HK-2 (cell line): ENCODE measurements around the gene NPAS2.

ENCODE experiments used
- DNase-seq: peaks from one replicate; pipeline ENCODE4 v3.0.0-alpha.2; 2018; ENCODE audit not compliant: unreplicated experiment

Gene NPAS2, protein sequence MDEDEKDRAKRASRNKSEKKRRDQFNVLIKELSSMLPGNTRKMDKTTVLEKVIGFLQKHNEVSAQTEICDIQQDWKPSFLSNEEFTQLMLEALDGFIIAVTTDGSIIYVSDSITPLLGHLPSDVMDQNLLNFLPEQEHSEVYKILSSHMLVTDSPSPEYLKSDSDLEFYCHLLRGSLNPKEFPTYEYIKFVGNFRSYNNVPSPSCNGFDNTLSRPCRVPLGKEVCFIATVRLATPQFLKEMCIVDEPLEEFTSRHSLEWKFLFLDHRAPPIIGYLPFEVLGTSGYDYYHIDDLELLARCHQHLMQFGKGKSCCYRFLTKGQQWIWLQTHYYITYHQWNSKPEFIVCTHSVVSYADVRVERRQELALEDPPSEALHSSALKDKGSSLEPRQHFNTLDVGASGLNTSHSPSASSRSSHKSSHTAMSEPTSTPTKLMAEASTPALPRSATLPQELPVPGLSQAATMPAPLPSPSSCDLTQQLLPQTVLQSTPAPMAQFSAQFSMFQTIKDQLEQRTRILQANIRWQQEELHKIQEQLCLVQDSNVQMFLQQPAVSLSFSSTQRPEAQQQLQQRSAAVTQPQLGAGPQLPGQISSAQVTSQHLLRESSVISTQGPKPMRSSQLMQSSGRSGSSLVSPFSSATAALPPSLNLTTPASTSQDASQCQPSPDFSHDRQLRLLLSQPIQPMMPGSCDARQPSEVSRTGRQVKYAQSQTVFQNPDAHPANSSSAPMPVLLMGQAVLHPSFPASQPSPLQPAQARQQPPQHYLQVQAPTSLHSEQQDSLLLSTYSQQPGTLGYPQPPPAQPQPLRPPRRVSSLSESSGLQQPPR

DNA sequence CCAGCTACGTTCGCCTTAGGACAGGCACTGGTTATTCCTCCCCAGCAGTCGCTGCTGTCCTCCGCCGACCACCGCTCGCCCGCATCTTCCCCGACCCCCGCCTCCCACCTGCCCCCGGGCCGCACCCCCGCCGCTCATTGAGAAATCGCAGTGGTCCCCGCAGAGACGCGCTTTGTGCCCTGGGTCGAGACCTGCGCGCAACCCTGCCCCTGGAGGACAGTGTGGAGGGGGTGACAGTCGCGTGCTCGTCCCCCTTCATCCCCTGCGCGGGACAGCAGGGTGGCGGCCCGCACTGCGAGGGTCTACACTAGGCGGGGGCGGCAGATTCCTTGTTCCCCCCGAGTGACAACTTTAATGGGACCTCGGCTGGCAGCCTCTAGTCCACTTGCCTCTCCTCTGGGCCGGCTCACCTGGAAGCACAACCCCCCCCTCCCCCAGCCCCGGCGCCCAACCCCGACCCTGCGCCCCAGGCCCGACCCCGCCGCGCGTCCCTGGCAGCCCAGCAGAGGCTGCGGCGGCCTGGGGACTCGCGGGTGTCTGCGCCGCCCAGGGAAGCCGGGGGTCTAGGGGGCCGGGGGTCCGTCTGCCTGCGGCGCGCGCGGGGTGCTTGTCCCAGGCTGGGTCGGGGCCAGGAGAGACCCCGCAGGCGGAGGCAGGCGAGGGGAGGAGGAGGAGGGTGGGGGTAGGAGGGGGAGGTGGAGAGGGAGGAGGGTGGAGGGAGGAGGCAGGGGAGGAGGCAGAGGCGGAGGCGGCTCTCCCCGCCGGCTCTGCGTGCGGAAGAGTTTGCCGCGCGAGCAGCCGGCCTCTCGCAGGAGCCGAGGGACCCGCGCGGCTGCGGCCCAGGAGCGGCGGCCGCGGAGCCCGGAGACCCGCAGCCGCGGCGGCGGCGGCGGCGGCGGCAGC lies at the start of gene NPAS2:
NPAS2 (plus strand) TSS at position 770 of the 903 bp plus-strand sequence. CDS start 84,616 bp downstream, outside the sequence.
- peak; percentile 17 for DNase-seq

DNA sequence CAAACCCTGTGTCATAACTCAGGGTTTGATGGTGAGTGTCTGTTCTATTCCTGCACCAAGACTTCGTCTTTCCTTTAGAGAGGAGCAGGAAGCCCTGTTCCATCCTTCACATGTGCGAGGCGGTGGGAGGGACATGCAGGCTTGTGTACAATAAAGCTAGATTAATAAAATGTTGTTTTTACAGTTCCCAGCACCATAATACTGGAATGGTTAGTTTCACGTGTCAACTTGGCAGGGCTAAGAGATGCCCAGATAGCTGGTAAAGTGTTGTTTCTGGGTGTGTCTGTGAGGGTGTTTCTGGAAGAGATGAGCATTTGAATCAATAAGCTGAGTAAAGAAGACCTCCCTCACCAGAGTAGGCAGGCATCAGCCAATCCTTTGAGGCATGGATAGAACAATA lies 48.8 kb upstream of the NPAS2 start:
- DNase-seq, result no peak

DNA sequence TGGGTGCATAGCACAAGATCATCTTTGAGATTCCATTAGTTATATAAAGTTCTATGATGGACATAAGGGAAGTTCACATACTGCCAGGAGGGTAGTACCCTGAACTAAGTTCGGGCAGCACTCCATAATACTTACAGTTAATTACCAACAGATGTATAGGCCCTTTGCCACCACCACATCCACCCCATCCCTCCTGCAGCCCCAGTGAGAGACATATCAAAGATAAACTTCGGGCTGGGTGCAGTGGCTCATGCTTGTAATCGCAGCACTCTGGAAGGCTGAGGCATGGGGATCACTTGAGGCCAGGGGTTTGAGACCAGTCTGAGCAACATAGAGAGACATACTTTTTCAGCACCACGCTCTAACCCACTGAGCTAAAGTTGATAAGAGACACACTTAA lies 46.4 kb upstream of the NPAS2 start:
- DNase-seq, result no peak

DNA sequence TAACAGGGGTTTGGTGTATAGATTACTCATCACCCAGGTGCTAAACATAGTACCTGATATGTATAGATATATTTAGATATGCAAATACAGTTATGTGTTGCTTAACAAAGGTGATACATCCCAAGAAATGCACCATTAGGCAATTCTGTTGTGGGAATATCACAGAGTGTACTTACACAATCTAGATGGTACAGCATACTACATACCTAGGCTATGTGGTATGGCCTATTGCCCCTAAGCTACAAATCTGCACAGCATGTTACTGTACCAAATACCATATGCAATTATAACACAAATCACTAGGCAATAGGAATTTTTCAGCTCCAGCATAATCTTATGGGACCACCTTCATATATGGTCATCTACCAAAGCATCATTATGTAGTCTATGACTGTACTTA lies 43.5 kb upstream of the NPAS2 start:
- no peak for DNase-seq

DNA sequence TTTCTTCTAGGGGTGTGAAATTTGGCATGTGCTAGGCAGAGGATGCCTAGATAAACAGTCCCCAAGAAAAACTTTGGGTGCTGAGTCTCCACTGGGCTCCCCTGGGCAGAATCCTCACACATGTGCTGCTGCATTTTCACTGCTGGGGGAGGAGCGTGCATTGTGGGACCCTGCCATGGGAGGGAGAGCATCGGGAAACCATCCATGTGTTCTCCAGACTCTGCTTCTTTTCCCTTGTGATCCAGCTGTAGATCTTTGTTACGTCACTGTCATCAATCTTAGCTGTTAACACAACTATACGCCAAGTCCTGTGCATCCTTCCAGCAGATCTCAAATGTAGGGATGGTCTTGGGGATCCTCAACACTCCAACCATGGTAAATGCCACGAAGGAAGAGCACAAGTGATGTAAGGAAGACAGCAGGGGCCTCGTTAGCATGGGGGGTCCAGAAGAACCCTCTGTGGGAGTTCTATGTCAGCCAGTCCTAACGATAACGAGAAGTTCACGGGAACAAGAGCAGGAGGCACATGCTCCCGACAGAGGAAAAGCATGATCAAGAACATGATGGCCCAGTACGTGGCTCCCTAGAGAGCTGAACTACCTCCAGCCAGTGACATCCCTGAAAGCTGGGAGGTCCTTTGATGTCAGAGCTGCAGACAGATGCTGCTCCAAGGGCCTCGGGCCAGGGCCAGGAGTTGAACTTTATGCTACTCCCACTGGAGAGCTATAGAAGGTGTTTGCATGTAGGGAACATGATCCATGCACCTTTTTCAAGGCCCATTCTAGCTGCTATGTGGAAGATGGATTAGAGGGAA lies 41.1 kb upstream of the NPAS2 start:
- no peak for DNase-seq

DNA sequence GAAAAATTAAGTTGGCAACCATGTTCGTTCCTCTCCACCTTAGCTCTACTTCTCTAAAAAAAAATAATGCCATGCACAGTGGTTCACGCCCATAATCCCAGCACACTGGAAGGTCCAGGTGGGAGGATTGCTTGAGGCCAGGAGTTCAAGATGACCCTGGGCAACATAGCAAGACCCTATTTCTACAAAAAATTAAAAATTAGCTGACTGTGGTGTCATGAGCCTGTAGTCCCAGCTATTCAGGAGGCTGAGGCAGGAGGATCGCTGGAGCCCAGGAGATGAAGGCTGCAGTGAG lies 40.1 kb upstream of the NPAS2 start:
- no peak for DNase-seq

DNA sequence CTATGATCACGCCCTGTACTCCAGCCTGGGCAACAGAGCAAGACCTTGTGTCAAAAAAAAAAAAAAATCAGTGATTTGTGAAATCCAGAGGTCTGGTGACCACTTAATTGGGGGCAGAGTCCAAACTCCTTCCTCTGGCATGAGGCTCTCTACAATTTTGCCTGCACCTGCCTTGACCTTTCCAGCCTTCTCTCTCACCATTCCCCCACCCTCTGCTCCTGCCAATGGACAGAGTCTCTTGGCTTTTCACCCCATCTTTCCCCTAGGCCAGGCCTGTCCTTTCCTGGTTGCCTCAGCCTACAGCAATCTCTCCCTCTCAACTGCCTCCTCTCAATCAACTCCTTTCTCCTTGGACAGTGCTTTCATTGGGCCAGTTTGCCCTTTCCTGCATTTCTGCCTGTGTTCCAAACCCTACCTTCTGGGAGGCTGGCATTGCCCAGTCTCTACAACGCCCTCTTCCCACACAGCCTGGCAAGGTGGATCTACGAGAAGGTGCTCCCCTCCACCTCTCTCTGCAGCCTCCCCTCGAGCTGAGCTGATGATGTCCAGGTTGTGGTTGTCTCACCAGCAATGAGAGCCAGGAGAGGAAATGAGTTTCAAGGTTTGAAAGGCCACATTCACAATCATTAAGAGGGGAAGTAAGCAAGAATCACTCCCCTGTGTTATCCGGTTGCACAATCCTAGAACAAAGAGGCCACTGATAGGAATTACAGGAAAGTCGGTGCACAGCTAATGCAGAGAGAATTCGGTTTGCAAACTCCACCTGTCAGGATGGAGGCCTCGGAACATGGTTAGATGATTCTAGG lies 39.5 kb upstream of the NPAS2 start:
- DNase-seq, result no peak

DNA sequence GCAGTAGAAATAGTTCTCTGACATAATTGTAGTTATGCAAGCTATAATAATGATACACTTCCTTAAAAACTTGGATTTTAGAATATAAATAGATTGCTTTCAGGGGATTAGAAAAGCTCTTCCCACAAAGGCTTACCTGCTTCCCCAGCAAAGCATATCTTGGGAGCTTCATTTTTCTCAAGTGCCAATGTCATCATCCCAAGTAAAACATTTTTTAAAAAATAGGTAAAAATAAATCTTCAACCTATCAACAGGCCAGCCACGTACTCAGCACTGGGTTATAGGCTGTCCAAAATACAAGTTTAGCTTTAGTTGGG lies 39.0 kb upstream of the NPAS2 start:
- DNase-seq, result no peak

DNA sequence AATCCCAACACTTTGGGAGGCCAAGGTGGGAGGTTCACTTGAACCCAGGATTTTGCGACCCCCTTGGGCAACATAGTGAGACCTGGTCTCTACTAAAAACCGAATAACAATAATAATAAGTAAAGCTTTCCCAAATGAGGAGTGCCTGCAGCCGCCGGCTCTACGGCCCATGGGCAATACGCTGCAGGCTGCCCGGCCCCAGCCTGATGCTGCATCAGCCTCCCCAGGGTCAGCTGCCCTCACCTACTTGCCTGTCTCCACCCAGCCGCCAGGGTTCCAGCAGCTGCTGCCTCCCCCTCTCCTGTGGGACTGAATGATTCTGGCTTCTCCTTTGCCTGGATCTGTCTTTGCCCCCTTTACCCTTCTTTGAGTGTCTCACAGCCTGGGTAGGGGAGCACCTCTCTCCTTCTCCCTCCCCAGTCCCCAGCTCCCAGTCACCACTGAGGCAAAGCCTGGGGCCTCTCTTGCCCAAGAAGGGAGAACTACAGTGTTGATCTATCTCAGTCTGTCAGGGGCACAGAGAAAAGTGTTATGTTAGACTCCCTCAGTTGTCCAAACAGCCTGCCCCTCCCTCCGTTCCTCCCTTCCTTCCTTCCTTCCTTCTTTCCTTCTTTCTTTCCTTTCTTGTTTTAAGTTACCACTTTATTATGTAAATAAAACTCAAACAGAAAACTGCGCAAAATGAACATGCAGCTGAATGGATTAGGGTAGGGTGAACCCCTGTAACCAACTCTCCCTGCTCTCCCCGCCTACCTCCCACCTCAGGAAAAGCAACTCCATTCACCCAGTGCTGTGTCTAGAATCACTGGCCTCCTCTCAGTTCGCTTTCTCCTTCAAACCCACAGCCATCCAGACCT lies 38.2 kb upstream of the NPAS2 start:
- no peak for DNase-seq

DNA sequence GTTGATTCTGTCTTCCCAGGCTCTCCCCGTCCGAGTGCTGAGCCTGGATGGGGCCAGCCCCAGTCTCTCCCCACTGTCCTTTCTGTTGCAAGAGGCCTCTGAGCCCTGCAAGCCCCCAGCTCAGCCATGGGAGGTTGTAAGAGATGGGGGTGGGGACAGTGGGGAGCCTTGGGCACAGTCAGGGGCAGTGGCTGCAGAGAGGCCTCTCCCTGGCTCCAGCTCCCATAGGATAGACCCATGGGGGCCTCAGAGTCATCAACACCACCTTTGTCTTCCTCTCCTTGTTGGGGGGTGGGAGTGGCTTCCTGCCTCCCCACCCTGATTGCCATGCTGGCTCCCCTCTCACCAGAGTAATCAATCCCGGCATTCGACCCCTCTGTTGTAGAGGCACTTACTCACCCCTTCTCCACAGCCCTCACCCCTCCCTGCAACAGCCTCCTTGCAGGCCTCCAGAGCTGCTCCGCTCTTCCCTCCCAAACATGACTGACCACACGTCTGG lies 37.5 kb upstream of the NPAS2 start:
- no peak for DNase-seq

DNA sequence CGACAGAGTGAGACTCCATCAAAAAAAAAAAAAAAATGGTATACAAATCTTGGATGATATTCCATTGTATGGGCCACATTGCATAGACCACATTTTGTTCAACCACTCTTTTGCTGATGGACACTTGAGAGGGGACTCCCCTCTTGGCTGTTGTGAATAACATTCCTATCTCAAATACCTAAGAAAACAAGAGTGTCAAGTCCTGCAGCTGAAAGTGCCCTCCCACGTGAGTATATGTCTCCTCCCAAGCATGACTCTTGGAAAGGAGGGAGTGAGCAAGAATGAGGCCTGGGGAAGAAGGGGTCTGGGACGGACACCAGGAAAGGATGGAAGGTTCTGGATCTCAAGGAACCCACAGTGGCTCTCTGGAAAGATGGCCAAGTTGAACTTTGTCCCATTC lies 36.0 kb upstream of the NPAS2 start:
- DNase-seq, result peak; percentile 27

DNA sequence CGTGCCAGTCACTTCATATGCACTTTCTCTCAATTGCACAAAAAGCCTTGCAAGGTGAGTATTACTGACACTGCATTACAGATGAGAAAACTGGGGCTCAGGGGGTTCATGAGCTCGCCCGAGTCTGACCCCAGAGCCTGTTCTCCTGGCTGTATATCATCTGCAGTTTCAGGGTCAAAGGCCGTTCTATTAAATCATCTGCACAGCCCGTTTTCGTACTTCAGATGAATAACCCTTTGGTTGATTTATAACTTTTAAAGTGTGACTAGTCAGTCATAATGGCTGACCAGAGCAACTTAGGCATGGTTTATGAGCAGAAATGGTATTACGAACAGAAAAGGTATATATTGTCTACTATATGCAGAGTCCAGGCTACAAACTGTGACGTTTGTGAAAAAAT lies 35.3 kb upstream of the NPAS2 start:
- no peak for DNase-seq

DNA sequence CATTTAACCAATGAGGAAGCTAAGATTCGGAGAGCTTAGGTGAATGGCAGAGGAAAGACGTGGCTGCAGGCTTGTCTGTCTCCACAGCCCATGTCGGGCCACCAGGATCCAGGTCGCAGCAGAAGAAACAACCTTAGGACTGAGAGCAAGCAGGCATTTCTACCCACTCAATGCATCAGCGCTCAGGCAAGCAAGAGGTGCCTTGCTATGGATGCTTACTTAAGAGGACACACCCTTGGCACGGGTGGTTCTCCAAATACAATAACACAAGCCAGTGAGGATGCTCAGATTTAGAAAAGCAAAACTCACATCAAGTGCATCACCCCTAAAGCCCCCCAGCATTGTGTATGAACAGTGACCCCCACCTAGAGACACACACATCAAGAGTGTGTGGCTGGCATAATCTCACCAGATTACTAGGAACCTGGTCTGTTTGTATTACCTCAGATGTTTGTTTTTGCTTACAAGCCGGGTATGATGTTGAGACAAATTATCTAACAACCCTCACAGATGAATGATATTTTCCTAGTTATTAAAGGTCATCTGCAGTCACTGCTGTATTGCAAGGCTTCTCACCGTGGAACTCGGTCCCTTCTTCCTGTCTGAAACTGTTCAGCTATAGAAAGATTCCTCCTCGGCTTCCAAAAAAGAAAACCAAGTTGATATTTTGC lies 34.2 kb upstream of the NPAS2 start:
- DNase-seq, result no peak

DNA sequence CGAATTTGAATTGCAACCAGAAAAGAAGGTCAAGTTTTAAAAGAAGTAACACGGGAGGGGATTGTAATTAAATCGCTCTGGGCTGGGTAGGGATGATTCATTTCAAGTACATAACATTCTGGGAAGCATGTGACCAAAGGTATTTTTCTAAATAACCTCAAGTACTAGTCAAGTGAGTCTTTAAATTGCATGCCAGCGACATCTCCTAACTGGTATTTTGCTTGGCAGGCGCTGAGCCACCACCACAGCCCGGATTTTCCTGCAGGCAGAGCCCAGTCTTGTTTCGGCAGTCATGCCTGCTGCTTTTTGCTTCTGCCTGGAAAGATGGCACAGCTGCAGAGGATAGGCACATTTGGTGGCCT lies 33.7 kb upstream of the NPAS2 start:
- DNase-seq, result peak; percentile 61

DNA sequence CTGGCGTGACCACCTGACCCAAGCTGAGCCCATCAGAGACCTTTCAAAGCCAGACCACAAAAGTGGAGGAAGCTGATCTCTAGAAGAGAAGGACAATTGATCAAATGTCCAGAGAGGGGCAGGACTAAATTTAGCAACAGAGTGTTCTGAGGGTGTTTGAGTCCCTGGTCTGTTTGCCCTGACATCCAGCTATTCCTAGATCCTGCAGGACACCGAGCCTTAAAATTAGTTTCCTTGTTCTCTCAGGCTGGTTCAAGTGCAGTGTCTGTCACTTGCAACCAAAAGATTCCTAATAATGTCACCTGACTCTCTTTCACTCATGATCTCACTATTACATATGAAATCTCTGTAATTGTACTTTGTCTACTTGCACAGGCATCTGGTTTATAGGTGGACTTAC lies 33.0 kb upstream of the NPAS2 start:
- DNase-seq, result no peak

DNA sequence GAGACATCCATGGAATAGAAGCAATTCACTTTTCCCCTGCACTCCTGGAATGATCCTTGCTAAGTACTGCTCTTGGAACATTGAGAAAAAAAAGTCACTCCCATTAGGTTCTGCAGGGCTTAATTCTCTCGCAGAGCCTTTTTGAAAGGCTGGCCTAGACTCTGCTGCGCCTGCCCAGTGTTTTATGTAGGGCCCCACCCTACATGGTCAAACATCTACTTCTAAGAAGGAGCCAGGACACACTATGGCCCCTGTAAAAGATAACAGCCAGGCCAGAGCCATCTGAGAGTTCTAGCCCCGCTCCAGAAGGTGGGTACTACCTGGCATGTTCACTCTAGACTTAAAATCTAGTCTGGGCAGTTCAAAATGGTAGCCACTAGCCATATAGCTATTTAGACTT lies 30.6 kb upstream of the NPAS2 start:
- no peak for DNase-seq

DNA sequence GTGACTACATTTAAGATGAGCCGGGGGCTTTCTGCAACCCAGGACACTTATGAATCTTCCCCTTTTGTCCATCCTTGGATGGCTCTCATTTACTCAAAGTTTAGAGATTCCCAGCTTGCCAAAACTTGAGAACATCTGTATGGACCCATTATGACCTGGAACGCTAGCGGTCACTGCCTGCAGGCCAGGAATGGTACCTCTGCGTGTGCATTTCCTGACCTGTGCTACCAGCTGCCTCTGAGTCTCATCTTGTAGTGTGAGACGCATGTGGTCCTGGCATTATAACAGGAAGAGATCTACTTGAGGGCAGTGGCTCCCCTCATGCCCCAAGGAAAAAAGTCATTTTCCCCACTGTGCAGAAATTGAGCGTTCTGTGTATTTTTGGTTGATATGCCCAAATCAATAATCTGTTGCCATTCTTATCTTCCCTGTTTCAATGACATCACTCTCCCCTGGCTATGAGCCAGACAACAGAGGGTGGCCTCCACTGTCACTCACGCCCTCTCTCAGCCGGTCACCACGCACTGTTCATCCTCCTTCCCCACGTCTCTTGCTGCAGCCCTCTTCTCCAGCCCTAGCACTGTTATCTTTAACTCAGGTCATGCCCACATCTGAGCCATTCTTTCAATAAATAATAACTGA lies 28.5 kb upstream of the NPAS2 start:
- DNase-seq, result no peak

DNA sequence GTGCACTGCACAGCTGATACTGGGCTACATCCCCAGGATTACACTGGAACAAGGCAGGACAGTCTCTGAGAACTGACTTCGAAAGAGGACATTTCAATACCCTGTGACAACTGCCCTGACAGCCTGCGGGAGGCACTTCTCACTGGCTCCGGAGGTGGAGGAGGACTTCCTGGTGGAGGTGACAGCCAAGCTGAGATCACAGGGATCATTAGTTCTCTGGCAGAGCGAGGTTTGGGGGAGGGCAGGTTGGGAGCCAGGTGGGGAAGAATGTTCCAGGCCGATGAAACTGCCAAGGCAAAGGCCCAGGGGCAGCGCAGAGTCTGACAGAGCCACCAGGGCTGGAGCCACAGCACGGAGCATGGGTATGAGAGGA lies 28.0 kb upstream of the NPAS2 start:
- no peak for DNase-seq

DNA sequence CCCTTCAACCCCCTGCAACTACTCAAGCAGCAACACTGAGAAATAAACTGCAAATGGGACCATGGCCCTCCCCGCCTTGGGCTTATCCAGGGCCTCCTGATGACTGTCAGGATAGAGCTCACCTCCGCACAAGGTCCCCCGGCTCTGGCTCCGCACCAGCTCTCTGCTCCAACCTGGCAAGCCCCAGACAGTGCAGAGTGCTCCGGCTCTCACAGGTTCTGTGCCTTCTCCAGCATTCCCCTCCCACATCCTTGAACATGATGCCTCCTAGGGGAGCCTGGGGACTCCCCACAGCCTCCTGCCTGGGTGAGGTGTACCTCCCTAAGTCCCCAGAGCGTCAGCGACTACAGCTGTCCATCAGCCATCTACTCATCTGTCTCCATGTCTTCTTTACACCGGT lies 26.7 kb upstream of the NPAS2 start:
- DNase-seq, result no peak
